GM18511 (cell line): Measurements from ENCODE around the gene STK11.
"Not testable (repeated sequence)": the region's sequence is repeated elsewhere in the genome, so short reads cannot be mapped to it uniquely, and the experiment has no call there.

Experiments used
- ATAC-seq: cut with Tn5 transposase; IDR thresholded peaks from one replicate; pipeline ENCODE4 v1.9.1; 2021; ENCODE audit warnings: mild to moderate bottlenecking, moderate library complexity; ENCODE audit not compliant: unreplicated experiment

Gene STK11

DNA sequence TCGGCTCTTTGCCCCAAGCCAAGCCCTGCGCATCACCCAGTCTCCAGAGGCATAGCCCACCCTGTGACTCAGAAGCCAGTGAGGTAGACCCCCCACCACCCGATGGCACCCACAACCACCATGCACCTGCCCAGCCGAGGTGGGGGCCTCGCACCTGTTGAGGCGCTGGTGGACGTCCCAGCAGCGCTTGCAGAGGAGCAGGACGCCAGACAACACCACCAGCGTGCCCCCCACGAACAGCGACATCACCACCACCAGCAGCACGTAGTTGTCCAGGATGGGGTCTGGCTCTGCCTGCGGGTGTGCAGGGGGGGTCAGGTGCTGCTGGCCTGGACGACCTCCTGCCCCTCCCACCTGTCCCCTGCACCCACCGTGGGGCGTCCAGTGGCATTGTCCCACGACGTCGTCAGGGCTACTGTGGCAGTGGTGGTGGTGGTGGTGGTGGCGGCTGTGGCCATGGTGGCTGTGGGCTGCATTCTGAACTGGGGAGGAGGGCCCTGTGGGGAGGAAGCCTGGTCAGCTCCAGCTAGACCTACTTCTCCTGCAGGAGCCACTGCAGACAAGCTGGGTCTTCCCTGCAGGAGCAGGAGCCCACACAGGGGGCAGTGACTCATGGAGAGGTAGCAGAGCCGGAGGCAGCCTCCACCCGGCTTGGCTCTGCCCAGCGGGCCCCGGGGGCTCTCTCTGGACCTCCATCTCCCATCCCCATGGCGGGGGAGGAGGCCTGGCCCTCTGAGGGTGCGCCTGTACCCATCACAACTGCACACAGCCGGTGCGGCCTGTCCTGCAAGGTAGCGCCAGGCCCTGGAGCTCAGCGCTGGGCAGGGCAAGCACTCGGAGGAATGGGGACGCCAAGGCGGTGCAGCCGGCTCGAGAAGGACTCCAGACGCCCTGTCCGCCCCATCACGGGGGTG is 30.3 kb downstream of the STK11 start:
- ATAC-seq = no peak

DNA sequence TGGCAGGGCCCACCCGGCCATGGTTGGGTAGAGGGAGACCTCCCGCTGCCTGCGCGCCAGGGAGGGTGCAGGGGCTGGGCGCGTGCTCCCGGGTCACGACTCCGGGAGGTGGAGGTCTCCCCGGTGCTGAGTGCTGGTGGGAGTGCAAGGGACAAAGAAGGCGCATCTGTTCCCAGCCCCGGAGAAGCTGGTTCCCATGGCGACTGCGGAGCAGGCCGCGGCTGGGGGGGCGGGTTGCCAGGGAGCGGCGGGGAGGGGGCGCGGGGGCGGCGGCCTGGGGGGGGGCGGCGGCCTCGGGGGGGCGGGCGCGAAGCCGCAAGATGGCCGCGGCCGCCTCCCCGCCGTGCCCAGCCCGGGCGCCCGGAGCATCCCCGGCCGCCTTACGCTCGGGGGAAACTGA is 31.0 kb downstream of the STK11 start:
- no peak for ATAC-seq

DNA sequence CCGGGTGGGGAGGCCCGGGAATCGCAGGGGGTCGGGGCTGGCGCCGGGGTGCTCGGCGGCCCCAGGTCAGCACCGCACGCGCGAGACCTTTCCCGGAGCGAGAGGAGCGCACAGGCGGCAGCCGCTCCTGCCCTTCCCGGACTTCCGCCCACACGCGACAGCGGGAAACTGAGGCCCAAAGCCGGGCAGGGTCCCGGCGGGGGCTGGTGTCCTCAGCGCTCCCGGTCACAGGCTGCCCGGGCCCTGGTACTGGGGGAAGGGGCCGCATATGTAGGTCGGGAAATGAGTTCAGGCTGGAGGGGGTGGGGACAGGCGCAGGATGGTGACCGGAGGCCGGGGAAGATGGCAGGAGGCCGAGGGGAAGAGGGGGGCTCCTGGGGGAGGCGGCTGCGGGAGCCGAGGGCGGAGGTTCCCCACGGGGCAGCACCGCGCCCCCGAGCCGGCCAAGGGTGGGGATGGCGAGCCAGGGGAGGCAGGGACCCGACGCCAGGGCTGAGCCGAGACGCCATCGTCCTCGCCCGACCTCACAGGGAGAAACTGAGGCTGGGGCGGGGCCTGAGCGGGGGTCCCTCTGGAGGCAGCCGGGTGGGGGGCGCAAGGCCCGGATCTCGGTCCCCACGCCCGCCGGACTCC is 31.6 kb downstream of the STK11 start:
- no peak for ATAC-seq

DNA sequence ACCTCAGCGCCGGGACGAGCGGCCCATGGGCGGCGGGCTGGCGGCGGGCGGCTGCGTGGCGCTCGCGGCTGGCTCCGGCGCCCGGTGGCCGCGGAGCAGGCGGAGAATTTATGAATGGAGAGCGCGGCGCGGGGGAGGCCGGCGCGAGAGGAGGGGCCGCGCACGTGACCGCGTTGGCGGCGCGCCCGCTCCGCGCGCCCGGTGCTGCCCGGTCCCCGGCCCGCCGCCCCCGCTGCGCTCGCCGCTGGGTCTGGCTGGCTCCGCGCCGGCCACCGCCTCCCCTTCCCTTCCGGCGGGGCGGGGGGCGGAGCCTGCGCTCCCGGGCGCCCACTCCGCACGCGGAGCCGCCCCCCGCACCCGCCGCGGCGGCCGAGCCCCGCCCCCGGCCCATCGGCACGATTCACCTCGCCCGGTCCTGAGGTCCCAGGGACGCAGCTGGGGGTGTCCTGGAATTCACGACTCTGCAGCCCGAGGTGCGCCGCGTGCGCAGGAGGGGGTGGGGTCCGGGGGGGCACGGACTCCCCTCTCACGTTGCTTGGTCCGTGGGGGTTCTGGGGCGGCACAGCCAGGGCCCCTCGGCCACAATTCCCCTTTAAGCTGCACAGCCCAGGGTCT is 32.3 kb downstream of the STK11 start, which contains the start of gene CBARP:
Gene CBARP, minus strand, starts transcription at position 252 of the 615 bp plus-strand sequence. CDS start 1,905 bp downstream, outside the sequence.
- no peak for ATAC-seq

GRCh38 chr19:1238369-1239303 is 33.1 kb downstream of the STK11 start:
- no peak for ATAC-seq

DNA sequence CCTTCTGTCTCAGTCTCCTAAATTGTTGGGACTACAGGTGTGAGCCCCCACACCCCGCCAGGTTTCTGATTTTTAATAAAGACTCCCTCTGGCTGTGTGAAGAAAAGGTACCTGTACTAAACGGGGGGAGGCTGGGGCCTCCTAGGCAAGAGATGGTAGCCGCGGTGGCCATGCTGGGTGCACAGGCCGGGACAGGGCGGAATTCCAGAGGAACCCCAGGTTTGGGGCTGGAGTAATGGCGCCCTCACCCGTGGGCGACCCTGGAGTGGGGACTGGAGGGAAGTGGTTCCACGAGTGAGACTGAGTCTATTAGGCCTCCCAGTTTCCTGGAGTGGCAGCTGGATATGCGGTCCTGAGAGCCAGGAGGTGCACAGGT is 33.8 kb downstream of the STK11 start:
- ATAC-seq = no peak

GRCh38 chr19:1239796-1240737 is 34.5 kb downstream of the STK11 start:
- ATAC-seq = peak; percentile 44

- no peak for ATAC-seq
These were observed 35.3 kb downstream of the STK11 start for GRCh38 chr19:1240925-1241324.

DNA sequence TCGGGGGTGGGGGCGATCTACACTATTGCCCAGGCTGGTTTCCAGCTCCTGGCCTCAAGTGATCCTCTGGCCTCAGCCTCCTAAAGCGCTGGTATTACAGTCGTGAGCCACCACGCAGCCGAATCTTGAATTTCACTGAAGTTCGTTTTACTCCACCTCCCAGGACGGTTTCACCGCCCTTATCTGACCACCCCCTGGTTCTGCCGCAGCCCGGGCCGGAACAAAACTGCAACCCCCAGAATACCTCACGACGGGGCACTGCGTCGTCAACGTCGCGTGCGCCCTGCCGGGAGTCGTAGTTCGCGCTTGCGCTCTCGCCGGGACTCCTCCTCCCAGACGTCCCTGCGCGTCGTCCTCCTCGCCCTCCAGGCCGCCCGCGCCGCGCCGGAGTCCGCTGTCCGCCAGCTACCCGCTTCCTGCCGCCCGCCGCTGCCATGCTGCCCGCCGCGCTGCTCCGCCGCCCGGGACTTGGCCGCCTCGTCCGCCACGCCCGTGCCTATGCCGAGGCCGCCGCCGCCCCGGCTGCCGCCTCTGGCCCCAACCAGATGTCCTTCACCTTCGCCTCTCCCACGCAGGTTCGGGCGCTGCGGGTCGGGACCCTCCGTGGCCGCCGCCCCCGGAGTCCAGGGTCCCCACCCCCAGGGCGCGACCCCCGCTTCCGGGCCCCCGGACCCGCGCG is 36.0 kb downstream of the STK11 start, which contains the start of gene ATP5F1D:
Gene ATP5F1D, plus strand, starts transcription at position 335 of the 679 bp plus-strand sequence. Its CDS starts 100 bp downstream, at position 435.
- ATAC-seq = no peak

DNA sequence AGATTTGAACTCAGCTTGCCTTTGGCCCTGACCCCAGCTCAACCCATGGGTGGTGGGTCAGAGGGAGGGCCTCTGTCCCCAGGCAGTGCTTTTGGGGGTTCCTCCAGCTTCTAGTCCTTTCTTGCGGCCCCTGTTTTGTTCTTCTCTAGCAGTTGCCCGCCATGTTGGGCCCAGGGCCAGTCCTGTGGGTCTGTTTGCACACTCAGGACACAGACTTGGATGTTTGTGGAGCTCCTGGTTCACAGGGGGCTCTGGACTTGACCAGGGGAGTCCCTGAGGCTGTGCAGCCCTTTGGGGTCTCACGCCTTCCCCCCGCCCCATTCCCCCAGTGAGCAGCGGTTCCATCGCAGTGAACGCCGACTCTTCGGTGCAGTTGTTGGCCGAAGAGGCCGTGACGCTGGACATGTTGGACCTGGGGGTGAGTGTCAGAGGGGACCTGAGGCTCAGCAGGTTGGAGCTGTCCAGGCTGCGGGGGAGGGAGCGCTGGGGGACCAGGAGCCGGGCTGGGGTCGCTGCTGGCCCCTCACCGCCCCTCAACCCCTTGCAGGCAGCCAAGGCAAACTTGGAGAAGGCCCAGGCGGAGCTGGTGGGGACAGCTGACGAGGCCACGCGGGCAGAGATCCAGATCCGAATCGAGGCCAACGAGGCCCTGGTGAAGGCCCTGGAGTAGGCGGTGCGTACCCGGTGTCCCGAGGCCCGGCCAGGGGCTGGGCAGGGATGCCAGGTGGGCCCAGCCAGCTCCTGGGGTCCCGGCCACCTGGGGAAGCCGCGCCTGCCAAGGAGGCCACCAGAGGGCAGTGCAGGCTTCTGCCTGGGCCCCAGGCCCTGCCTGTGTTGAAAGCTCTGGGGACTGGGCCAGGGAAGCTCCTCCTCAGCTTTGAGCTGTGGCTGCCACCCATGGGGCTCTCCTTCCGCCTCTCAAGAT is 38.5 kb downstream of the STK11 start:
- no peak for ATAC-seq

DNA sequence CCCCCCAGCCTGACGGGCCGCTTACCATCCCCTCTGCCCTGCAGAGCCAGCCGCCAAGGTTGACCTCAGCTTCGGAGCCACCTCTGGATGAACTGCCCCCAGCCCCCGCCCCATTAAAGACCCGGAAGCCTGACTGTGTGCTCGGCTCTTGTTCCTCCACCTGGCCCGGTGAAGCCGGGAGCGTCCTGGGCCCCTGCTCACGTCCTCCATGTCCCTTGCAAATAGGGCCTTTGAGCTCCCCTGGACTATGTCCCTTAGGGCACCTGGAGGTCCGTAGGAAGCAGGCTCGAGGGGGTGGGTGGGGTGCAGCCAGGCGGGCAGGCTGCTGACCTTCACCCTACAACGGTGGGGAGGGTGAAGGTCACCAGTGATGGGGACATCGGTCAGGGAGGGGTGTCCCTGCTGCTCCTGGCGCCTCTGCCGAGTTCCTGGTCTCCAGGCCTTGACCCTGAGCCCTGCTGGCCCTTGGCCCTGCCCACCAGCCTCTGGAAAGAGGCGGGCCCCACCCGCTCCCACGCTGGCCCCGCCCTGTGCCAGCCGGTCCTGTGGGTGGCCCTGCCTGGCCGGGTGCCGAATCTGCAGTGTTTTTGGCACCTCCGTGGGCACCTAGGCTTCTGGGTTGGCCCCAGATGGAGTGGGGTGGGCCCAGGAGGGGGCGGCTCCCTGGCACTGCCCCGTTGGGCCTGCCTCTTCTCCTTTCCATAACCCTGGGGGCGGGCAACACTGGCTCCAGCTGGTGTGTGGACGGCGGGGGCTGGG is 39.3 kb downstream of the STK11 start:
- no peak for ATAC-seq

GRCh38 chr19:1245494-1246264 is 40.1 kb downstream of the STK11 start:
- no peak for ATAC-seq

- not testable (repeated sequence) for ATAC-seq
These were observed 40.9 kb downstream of the STK11 start for GRCh38 chr19:1246265-1247087.

DNA sequence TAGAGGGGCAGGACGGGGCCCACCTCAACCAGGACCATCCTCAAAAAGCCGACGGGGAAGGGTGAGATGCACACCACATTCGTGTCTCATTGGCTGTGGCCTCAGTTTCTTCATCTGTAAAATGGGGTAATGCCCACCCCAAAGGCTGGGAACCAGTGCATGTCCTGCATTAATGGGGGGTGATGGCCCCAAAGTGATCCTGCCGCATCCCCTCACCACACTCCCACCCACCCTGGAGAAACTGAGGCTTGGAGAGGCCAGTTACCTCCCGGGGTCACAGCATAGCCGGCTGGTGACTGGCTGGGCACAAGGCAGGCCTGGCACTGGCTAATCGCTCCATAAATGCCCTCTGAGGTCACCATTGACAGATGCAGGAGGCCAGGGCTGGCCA is 42.2 kb downstream of the STK11 start:
- no peak for ATAC-seq

DNA sequence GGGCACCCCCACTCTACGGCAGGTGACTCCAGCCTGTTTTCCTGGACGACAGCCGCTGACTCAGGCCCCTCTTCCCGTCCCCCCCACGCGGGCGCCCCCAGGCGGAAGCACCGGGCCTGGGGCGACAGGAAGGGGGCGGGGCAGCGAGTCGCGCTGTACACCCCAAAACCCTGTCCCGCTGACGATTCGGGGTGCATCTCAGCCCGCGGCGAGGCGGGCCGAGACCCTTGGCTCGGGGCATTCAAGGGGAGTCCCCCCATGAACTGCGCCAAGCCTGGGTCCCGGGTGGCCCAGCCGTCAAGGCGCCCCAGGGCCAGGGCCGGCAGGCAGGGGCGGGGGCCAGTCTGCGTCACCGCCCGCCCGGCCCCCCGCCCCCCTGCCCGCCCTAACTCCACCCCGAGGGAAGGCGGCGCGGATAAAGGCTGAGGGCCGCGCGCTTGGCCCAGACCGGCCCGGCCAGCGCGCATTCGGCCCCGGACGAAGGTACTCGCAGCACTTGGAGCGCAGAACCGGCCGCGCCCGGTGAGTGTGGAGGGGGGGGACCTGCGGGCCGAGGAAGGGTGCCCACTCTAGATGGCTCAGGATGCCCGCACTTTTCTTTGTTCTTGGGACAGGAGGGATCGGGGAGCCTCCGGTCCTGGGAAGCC is 42.7 kb downstream of the STK11 start, which contains the start of gene MIDN:
Gene MIDN, plus strand, starts transcription at position 445 of the 647 bp plus-strand sequence. CDS start 1,714 bp downstream, outside the sequence.
- peak; percentile 17 for ATAC-seq
